GM10266 (cell line): ENCODE results near the gene NOTCH4.

Source experiments
- DNase-seq: peaks from one replicate; pipeline ENCODE4 v3.0.0; 2012; ENCODE audit errors: extremely low spot score
- TF ChIP-seq, protein P1 (sequence below): IDR thresholded peaks from 2 replicates; pipeline ENCODE4 v1.5.1; 2012; ENCODE audit warnings: mild to moderate bottlenecking, low read depth; ENCODE audit not compliant: control insufficient read depth, insufficient read depth; ENCODE audit errors: missing control alignments

Gene NOTCH4

DNA sequence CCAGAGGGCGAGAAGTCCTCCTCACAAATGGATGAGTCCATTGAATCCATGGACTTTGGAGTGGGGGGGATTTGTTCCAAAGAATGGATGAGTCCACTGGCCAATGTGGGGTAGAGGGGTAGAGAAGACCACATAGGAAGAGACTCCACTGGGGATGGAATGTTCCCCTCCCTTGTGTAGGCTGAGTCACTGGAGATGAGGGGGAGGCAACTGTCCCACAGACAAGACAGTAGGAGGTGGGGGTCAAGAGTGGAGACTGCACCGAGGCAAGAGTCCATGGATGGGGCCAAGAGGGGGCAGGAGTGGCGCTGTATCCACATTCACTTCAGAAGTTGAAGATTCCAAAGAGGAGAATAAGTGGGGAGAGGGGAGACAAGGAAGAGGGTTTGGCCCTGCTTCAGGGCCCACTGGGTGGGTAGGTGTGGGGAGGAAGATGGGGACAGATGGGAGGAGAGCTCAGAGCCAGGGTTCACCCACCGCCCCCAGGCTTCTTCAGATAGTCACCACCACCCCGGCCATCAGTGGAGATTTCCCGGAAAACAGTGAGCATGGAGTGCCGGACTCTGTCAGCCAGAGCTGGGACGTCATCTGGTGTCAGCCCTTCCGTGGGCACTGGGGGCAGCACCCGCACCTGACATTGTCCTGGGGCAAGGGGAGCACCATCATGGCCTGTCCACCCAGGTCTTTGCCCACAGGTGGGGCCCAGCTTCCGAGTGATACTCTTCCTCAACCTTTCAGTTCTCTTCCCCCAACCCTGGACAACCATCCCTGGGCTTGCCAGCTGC lies 54.9 kb downstream of the NOTCH4 start:
- no peak for DNase-seq
- TF ChIP-seq, protein P1, sequence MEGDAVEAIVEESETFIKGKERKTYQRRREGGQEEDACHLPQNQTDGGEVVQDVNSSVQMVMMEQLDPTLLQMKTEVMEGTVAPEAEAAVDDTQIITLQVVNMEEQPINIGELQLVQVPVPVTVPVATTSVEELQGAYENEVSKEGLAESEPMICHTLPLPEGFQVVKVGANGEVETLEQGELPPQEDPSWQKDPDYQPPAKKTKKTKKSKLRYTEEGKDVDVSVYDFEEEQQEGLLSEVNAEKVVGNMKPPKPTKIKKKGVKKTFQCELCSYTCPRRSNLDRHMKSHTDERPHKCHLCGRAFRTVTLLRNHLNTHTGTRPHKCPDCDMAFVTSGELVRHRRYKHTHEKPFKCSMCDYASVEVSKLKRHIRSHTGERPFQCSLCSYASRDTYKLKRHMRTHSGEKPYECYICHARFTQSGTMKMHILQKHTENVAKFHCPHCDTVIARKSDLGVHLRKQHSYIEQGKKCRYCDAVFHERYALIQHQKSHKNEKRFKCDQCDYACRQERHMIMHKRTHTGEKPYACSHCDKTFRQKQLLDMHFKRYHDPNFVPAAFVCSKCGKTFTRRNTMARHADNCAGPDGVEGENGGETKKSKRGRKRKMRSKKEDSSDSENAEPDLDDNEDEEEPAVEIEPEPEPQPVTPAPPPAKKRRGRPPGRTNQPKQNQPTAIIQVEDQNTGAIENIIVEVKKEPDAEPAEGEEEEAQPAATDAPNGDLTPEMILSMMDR = no peak

DNA sequence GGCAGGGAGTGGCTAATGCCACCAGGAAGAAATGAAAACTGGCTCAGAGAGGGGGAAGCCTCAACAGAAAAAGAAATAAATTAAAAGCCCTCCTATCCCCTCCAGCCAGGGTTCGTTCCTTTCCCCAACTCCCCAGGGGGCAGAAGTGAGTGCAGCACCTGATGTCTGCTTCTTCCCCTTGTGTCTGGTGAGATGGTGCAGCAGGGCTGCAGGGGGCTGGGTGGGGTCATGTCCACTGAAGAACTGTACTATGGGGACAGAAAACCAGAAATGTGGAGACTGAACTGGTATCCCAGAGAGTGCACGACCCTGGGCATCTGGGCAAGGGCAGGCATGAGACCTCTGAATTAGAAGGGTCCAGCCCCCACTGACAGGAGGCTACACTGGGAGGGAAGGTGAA lies 55.5 kb downstream of the NOTCH4 start:
- no peak for DNase-seq
- TF ChIP-seq, protein P1 = no peak

GRCh38 chr6:32167761-32168262 lies 56.1 kb downstream of the NOTCH4 start:
- TF ChIP-seq, protein P1 = no peak
- DNase-seq = no peak

- TF ChIP-seq, protein P1 = no peak
Observed at GRCh38 chr6:32167154-32167760, 56.6 kb downstream of the NOTCH4 start.

GRCh38 chr6:32166411-32167061 lies 57.3 kb downstream of the NOTCH4 start:
- DNase-seq = no peak
- TF ChIP-seq, protein P1 = no peak

More at GRCh38 chr6:32167154-32167760, 56.6 kb downstream of the NOTCH4 start:
- DNase-seq = no peak

DNA sequence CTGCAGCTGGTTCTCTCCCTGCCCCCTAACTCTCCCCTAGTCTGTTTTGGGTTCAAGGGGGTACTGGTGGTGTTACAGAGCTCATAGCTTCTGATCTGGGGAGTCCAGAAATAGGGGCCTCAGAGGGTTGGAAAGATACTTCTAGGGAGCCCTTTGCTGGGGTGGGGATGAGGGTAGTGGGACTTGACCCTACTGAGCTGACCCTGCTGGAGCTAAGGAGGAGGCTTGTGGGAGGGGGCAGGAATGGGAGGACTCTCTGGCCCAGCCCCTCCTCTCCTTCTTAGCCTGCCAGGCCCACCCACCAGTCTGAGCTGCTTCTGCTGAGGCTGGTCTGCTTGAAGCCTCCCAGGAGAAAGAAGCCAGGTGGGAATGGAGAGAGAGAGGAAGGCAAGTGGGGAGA lies 59.6 kb downstream of the NOTCH4 start, which contains the start of gene EGFL8:
Gene EGFL8 (plus strand): TSS at position 301 of the 400 bp plus-strand sequence. CDS start 1,571 bp downstream, outside the sequence.
- TF ChIP-seq, protein P1 = no peak
- DNase-seq = no peak
